ENCODE results near the gene COTL1.

DNA sequence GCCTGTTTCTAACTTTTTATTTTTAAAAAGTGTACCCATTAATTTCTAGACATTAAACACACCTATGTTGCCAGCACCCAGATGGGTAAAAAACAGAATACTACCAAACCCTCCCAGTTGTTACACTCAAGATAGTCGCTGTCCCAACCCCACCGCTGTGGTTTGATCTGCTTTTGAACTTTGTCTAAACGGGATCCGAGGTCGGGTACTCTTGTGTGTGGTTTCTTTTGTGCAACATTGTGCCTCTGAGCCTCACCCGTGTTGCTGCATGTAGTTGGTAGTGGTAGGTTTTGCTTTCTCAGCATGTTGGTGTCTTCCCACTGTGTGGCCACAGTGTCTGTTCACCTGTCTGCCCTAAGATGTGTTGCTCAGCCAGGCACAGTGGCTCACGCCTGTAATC lies 34.7 kb upstream of the COTL1 start:
- no peak for TF ChIP-seq POLR2A (IDR thresholded peaks at IDR 0.05; ENCODE audit: low read depth)
- TF ChIP-seq, protein P1, sequence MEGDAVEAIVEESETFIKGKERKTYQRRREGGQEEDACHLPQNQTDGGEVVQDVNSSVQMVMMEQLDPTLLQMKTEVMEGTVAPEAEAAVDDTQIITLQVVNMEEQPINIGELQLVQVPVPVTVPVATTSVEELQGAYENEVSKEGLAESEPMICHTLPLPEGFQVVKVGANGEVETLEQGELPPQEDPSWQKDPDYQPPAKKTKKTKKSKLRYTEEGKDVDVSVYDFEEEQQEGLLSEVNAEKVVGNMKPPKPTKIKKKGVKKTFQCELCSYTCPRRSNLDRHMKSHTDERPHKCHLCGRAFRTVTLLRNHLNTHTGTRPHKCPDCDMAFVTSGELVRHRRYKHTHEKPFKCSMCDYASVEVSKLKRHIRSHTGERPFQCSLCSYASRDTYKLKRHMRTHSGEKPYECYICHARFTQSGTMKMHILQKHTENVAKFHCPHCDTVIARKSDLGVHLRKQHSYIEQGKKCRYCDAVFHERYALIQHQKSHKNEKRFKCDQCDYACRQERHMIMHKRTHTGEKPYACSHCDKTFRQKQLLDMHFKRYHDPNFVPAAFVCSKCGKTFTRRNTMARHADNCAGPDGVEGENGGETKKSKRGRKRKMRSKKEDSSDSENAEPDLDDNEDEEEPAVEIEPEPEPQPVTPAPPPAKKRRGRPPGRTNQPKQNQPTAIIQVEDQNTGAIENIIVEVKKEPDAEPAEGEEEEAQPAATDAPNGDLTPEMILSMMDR (IDR thresholded peaks at IDR 0.05), result no peak
